Kidney (tissue), 14 donors: Measurements from ENCODE around the gene HEPACAM2. TPM values are rescaled to one million over a fixed set of nuclear protein-coding genes. Genes with fewer than 3 reads are reported as not detected.

ENCODE experiments used
- DNase-seq, 5 donors: peaks; one replicate each; pipeline ENCODE4 v3.0.0-alpha.2; 2013 to 2020
- FAIRE-seq: peaks from 2 replicates; lab custom pipeline; 2012; peaks lifted over from hg19 to GRCh38; lab: Jason Lieb, UNC
- H3K27ac ChIP-seq, 2 donors: one replicate each; pipeline ENCODE4 v1.7.0; 2013; ENCODE audit warnings: low read depth in 2 of 2, low read length in 2 of 2, inconsistent platforms in 1 of 2
- H3K27me3 ChIP-seq: one replicate; pipeline ENCODE4 v1.7.1; 2013; ENCODE audit warnings: low read length, inconsistent platforms; ENCODE audit not compliant: control insufficient read depth, insufficient read depth
- H3K36me3 ChIP-seq, 3 donors: one replicate each; pipeline versions ENCODE4 v1.7.0 to v1.7.1; 2013; ENCODE audit warnings: low read length in 3 of 3, control low read depth in 1 of 3, inconsistent platforms in 1 of 3; ENCODE audit not compliant: insufficient read depth in 3 of 3, control insufficient read depth in 2 of 3
- H3K4me1 ChIP-seq, 3 donors: one replicate each; pipeline versions ENCODE4 v1.7.0 to v1.7.1; 2013; ENCODE audit warnings: low read length in 3 of 3, inconsistent platforms in 1 of 3, low read depth in 1 of 3; ENCODE audit not compliant: control insufficient read depth in 2 of 3, insufficient read depth in 2 of 3
- H3K4me3 ChIP-seq, 3 donors: one replicate each; pipeline versions ENCODE4 v1.7.0 to v1.8.1; 2013; ENCODE audit warnings: low read length in 3 of 3, control low read depth in 1 of 3, inconsistent platforms in 1 of 3
- H3K9ac ChIP-seq, 3 donors: one replicate each; pipeline versions ENCODE4 v1.7.0 to v1.7.1; 2013; ENCODE audit warnings: low read length in 3 of 3, control low read depth in 1 of 3, inconsistent platforms in 1 of 3
- H3K9me3 ChIP-seq, 3 donors: one replicate each; pipeline versions ENCODE4 v1.7.0 to v1.7.1; 2013; ENCODE audit warnings: low read length in 3 of 3, control low read depth in 1 of 3, inconsistent platforms in 1 of 3; ENCODE audit not compliant: control insufficient read depth in 2 of 3, insufficient read depth in 1 of 3
- CTCF ChIP-seq: IDR thresholded peaks from 3 replicates; pipeline ENCODE4 v1.5.1; 2012; ENCODE audit warnings: mild to moderate bottlenecking, moderate library complexity, borderline replicate concordance; ENCODE audit not compliant: insufficient read depth; ENCODE audit errors: extremely low read depth
- intact Hi-C: fragments of 100-400 bp; cut with DNase I; formaldehyde crosslinking; loops from one replicate; pipeline ENCODE4 v1.11.1; 2022
- polyA plus RNA-seq: library from polyadenylated mRNA; stranded (reverse); fragments of 350-450 nt; fragmentation: Illumina TruSeq; extraction: RNeasy Lipid Tissue Mini Kit (QIAGEN cat#74804); gene quantifications from one replicate; pipeline ENCODE4 v1.2.3, GENCODE V29; 2014; ENCODE audit warnings: low read depth, low replicate concordance; ENCODE audit not compliant: insufficient read depth
- total RNA-seq: library from RNA; stranded (reverse); fragmentation: NEBNext Ultra II Directional; extraction: Animal tissue kit (Norgen Biotek cat#: 25700); gene quantifications from one replicate; pipeline ENCODE4 v1.2.1, GENCODE V29; 2021
- donor health status: control.
- donor health status: control.
- donor health status: control.
- donor health status: control.
- donor health status: control.
- donor health status: DM: yes; HTN: yes; CAD: no.
- donor health status: Normal renal cell carcinoma (clear cell type).

Gene HEPACAM2
- total and polyA plus RNA-seq, 2 donors from 2014 or later = 2.5 to 15.1 TPM

GRCh38 chr7:93156884-93157283 is 69.4 kb downstream of the HEPACAM2 start:
- FAIRE-seq (no peak), DNase-seq (no peak)
- no peak overlapping the region for H3K4me3 ChIP-seq
- H3K27me3 ChIP-seq = no peaks in the 10 kb centered on the region
- H3K9ac ChIP-seq = no peak overlapping the region
- H3K27ac ChIP-seq = no peak overlapping the region
- no peak for TF ChIP-seq CTCF
- H3K4me1 ChIP-seq = no peaks in the 10 kb centered on the region
- no peaks in the 10 kb centered on the region for H3K36me3 ChIP-seq
- no peaks in the 10 kb centered on the region for H3K9me3 ChIP-seq
- intact Hi-C loops = no loop called here

- Histone ChIP-seq H3K9me3 (no peaks in the 10 kb centered on the region), H3K4me1 (peaks cover 0 to 8% (median 3%) of the 10 kb centered on the region in 3 donors), H3K27me3 (no peaks in the 10 kb centered on the region), H3K27ac (no peak overlapping the region), H3K36me3 (no peaks in the 10 kb centered on the region), H3K4me3 (no peak overlapping the region), H3K9ac (no peak overlapping the region)
- no peak for TF ChIP-seq CTCF
- DNase-seq = no peak
- intact Hi-C loops = no loop called here
- FAIRE-seq = no peak
Measured at GRCh38 chr7:93150200-93150835, 76.0 kb downstream of the HEPACAM2 start.

GRCh38 chr7:93148727-93149126 is 77.5 kb downstream of the HEPACAM2 start:
- FAIRE-seq (no peak), DNase-seq (no peak)
- no peak for TF ChIP-seq CTCF
- Histone ChIP-seq H3K36me3 (peaks cover 0 to 5% (median under 1%) of the 10 kb centered on the region in 3 donors), H3K4me1 (peaks cover 0 to 8% (median 3%) of the 10 kb centered on the region in 3 donors), H3K27me3 (no peaks in the 10 kb centered on the region), H3K9ac (no peak overlapping the region), H3K4me3 (peak overlapping the region in 2 of 3 donors; percentile 77 to 86), H3K9me3 (no peaks in the 10 kb centered on the region), H3K27ac (peak overlapping the region in 1 of 2 donors; percentile 11)
- intact Hi-C loops = no loop called here

GRCh38 chr7:93148144-93148543 is 78.1 kb downstream of the HEPACAM2 start, which contains the start of gene SAMD9L:
Gene SAMD9L, minus strand, starts transcription at chr7:93148385. Its CDS starts 12,414 bp downstream, at chr7:93135971.
- intact Hi-C loops = no loop called here
- Histone ChIP-seq H3K9ac (peak within 1 kb of the TSS; percentile 18 to 72 (median 48)), H3K36me3 (peaks cover 0 to 11% (median 5%) of the 10 kb centered on the region in 3 donors), H3K4me3 (peak within 1 kb of the TSS; percentile 46 to 86 (median 77)), H3K4me1 (peaks cover 0 to 8% (median 3%) of the 10 kb centered on the region in 3 donors), H3K9me3 (no peaks in the 10 kb centered on the region), H3K27ac (peak within 1 kb of the TSS; percentile 5 to 11), H3K27me3 (no peaks in the 10 kb centered on the region)
- FAIRE-seq = peak; percentile 19
- no peak for DNase-seq
- no peak for TF ChIP-seq CTCF
